Globus pallidus (tissue), 1 donor: ENCODE results near the gene SYNGR3.
"Not testable (repeated sequence)": the region's sequence is repeated elsewhere in the genome, so short reads cannot be mapped to it uniquely, and the experiment has no call there.

Experiments used
- DNase-seq: peaks from one replicate; pipeline ENCODE4 v3.0.0-alpha.2; 2015; ENCODE audit warnings: low spot score

The SYNGR3 gene

GRCh38 chr16:2029350-2029749 is 39.6 kb downstream of the SYNGR3 start:
- no peak for DNase-seq

- no peak for DNase-seq
Observed at GRCh38 chr16:2030036-2030435, 40.3 kb downstream of the SYNGR3 start.

GRCh38 chr16:2031081-2031577 is 41.4 kb downstream of the SYNGR3 start:
- no peak for DNase-seq

- peak; percentile 75 for DNase-seq
Observed at GRCh38 chr16:2032285-2033056, 42.7 kb downstream of the SYNGR3 start.

- DNase-seq, result peak; percentile 97
Observed at GRCh38 chr16:2033057-2033908, 43.5 kb downstream of the SYNGR3 start.

- not testable (repeated sequence) for DNase-seq
Observed at GRCh38 chr16:2033909-2034695, 44.3 kb downstream of the SYNGR3 start.

GRCh38 chr16:2034696-2035430 is 45.1 kb downstream of the SYNGR3 start:
- DNase-seq, result no peak

- no peak for DNase-seq
Observed at GRCh38 chr16:2035431-2036199, 45.8 kb downstream of the SYNGR3 start.

GRCh38 chr16:2036200-2036966 is 46.6 kb downstream of the SYNGR3 start:
- DNase-seq, result no peak

GRCh38 chr16:2037115-2037514 is 47.3 kb downstream of the SYNGR3 start:
- DNase-seq, result no peak

GRCh38 chr16:2037647-2038381 is 48.0 kb downstream of the SYNGR3 start:
- DNase-seq, result no peak

GRCh38 chr16:2038382-2039231 is 48.8 kb downstream of the SYNGR3 start:
- no peak for DNase-seq

GRCh38 chr16:2039274-2040031 is 49.7 kb downstream of the SYNGR3 start:
- DNase-seq, result no peak

- DNase-seq, result no peak
Observed at GRCh38 chr16:2040041-2040786, 50.4 kb downstream of the SYNGR3 start.

- DNase-seq, result no peak
Observed at GRCh38 chr16:2040787-2041522, 51.2 kb downstream of the SYNGR3 start.
